ENCODE measurements around the gene R3HDM2. TPM values are rescaled to one million over a fixed set of nuclear protein-coding genes. Genes with fewer than 3 reads are reported as not detected.

The R3HDM2 gene
- total RNA-seq, 1 experiment from 2014 or later: 34.7 TPM

GRCh38 chr12:57372233-57372632, 58.6 kb downstream of the R3HDM2 start:
- CTCF ChIA-PET: no interaction called here
- Mint-ChIP-seq H3K36me3 (peaks cover 3% of the 10 kb centered on the region), H3K27me3 (ENCODE audit: low read depth) (no peaks in the 10 kb centered on the region; the same call in none of the 2 replicates), H3K4me3 (no peak overlapping the region), H3K9me3 (peaks cover 4% of the 10 kb centered on the region), H3K4me1 (0 out of 2 replicates have a peak, but pooled peaks cover under 1% of the 10 kb centered on the region), H3K27ac (no peak overlapping the region)
- POLR2A ChIA-PET: no interaction called here
- DNase-seq (ENCODE audit: low spot score): no peak
- ATAC-seq: no peak
- TF ChIP-seq ZNF317 (CRISPR knock-in tag; IDR thresholded peaks at IDR 0.05; ENCODE audit: borderline replicate concordance, low read depth) (no peak), GTF2I (CRISPR knock-in tag; conservative IDR thresholded peaks at IDR 0.05) (no peak), NFYB (CRISPR knock-in tag; conservative IDR thresholded peaks at IDR 0.05; ENCODE audit: low read depth) (no peak), NR1H2 (CRISPR knock-in tag; IDR thresholded peaks at IDR 0.05) (no peak), ATF2 (CRISPR knock-in tag; IDR thresholded peaks at IDR 0.05; ENCODE audit: borderline replicate concordance, low read depth) (no peak), RELA (CRISPR knock-in tag; IDR thresholded peaks at IDR 0.05; ENCODE audit: borderline replicate concordance) (no peak), NFE2L1 (CRISPR knock-in tag; IDR thresholded peaks at IDR 0.05) (no peak), GABPB1 (CRISPR knock-in tag; IDR thresholded peaks at IDR 0.05) (no peak), E2F5 (CRISPR knock-in tag; IDR thresholded peaks at IDR 0.05) (no peak)
- TF ChIP-seq, protein P1, sequence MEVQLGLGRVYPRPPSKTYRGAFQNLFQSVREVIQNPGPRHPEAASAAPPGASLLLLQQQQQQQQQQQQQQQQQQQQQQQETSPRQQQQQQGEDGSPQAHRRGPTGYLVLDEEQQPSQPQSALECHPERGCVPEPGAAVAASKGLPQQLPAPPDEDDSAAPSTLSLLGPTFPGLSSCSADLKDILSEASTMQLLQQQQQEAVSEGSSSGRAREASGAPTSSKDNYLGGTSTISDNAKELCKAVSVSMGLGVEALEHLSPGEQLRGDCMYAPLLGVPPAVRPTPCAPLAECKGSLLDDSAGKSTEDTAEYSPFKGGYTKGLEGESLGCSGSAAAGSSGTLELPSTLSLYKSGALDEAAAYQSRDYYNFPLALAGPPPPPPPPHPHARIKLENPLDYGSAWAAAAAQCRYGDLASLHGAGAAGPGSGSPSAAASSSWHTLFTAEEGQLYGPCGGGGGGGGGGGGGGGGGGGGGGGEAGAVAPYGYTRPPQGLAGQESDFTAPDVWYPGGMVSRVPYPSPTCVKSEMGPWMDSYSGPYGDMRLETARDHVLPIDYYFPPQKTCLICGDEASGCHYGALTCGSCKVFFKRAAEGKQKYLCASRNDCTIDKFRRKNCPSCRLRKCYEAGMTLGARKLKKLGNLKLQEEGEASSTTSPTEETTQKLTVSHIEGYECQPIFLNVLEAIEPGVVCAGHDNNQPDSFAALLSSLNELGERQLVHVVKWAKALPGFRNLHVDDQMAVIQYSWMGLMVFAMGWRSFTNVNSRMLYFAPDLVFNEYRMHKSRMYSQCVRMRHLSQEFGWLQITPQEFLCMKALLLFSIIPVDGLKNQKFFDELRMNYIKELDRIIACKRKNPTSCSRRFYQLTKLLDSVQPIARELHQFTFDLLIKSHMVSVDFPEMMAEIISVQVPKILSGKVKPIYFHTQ (CRISPR knock-in tag; IDR thresholded peaks at IDR 0.05): no peak
- TF ChIP-seq, protein P2, sequence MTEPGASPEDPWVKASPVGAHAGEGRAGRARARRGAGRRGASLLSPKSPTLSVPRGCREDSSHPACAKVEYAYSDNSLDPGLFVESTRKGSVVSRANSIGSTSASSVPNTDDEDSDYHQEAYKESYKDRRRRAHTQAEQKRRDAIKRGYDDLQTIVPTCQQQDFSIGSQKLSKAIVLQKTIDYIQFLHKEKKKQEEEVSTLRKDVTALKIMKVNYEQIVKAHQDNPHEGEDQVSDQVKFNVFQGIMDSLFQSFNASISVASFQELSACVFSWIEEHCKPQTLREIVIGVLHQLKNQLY (CRISPR knock-in tag; IDR thresholded peaks at IDR 0.05): no peak
- TF ChIP-seq, protein P3, sequence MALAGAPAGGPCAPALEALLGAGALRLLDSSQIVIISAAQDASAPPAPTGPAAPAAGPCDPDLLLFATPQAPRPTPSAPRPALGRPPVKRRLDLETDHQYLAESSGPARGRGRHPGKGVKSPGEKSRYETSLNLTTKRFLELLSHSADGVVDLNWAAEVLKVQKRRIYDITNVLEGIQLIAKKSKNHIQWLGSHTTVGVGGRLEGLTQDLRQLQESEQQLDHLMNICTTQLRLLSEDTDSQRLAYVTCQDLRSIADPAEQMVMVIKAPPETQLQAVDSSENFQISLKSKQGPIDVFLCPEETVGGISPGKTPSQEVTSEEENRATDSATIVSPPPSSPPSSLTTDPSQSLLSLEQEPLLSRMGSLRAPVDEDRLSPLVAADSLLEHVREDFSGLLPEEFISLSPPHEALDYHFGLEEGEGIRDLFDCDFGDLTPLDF (CRISPR knock-in tag; IDR thresholded peaks at IDR 0.05): no peak

DNA sequence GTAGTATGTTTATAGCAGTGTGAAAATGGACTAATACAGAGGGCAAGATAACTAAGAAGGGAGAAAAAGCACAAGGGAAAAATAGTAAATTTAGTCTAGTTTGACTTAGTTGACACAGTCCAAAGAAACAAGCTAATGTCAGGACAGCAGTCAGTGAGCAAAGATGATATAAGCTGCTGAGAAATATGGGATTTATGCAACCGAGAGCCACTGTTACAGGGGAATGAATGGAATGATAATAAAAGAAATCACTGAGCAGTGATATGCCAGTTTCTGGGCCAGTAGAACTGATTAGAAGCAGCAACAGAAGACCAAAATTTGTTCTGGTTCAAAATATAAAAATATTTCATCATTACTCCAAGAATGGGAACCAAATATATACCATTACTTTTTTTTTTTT, 60.1 kb downstream of the R3HDM2 start:
- Mint-ChIP-seq H3K27ac (peak overlapping the region; percentile 57; the same call in 1 of the 2 replicates), H3K9me3 (peaks cover 17% of the 10 kb centered on the region), H3K36me3 (peaks cover 17% of the 10 kb centered on the region), H3K4me3 (no peak overlapping the region), H3K27me3 (ENCODE audit: low read depth) (peaks cover 5% of the 10 kb centered on the region), H3K4me1 (no peaks in the 10 kb centered on the region)
- no peak for TF ChIP-seq ATF6 (CRISPR knock-in tag; IDR thresholded peaks at IDR 0.05)
- no peak for TF ChIP-seq FOXP1 (CRISPR knock-in tag; IDR thresholded peaks at IDR 0.05; ENCODE audit: borderline replicate concordance)
- TF ChIP-seq FOXP4 (CRISPR knock-in tag; IDR thresholded peaks at IDR 0.05): no peak
- no peak for TF ChIP-seq NR1H2 (CRISPR knock-in tag; IDR thresholded peaks at IDR 0.05)
- no peak for TF ChIP-seq NFYB (CRISPR knock-in tag; conservative IDR thresholded peaks at IDR 0.05; ENCODE audit: low read depth)
- TF ChIP-seq, protein P4, sequence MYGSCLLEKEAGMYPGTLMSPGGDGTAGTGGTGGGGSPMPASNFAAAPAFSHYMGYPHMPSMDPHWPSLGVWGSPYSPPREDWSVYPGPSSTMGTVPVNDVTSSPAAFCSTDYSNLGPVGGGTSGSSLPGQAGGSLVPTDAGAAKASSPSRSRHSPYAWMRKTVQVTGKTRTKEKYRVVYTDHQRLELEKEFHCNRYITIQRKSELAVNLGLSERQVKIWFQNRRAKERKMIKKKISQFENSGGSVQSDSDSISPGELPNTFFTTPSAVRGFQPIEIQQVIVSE (CRISPR knock-in tag; IDR thresholded peaks at IDR 0.05; ENCODE audit: borderline replicate concordance): no peak
- no peak for TF ChIP-seq IRF2 (CRISPR knock-in tag; IDR thresholded peaks at IDR 0.05; ENCODE audit: borderline replicate concordance, low read depth)
- ATAC-seq (no peak), DNase-seq (ENCODE audit: low spot score) (no peak)
- POLR2A ChIA-PET: no interaction called here
- CTCF ChIA-PET: no interaction called here

Data from WTC11 (cell line).